GM19455 (cell line): ENCODE results near the gene KRTAP1-1.
"Not testable (repeated sequence)": the region's sequence is repeated elsewhere in the genome, so short reads cannot be mapped to it uniquely, and the experiment has no call there.

Source experiments
- ATAC-seq: cut with Tn5 transposase; IDR thresholded peaks from one replicate; pipeline ENCODE4 v1.9.1; 2021; ENCODE audit not compliant: unreplicated experiment

The KRTAP1-1 gene, protein sequence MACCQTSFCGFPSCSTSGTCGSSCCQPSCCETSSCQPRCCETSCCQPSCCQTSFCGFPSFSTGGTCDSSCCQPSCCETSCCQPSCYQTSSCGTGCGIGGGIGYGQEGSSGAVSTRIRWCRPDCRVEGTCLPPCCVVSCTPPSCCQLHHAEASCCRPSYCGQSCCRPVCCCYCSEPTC

DNA sequence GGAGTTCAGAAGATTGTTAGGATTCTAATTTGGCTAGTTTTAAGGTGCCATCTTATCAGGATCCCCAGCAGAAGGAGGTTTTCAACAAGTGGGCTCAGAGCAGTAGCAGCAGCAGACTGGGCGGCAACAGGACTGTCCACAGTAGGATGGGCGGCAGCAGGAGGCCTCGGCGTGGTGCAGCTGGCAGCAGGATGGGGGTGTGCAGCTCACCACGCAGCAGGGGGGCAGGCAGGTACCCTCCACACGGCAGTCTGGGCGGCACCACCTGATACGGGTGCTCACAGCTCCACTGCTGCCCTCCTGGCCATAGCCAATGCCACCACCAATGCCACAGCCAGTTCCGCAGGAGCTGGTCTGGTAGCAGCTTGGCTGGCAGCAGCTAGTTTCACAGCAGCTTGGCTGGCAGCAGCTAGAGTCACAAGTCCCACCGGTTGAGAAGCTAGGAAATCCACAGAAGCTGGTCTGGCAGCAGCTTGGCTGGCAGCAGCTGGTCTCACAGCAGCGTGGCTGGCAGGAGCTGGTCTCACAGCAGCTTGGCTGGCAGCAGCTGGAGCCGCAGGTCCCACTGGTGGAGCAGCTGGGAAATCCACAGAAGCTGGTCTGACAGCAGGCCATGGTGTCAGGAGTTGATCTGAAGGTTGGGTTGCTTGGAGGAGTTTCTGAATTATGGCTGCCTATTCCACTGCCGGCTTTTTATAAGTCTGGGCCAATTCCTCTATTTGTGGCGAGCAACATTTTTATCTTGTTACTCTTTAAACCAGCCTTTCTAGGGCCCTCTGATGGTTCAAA lies at the start of gene KRTAP1-1:
TSS of gene KRTAP1-1 (minus strand) at position 668 of the 789 bp plus-strand sequence. CDS start at position 615, 53 bp downstream.
- not testable (repeated sequence) for ATAC-seq

DNA sequence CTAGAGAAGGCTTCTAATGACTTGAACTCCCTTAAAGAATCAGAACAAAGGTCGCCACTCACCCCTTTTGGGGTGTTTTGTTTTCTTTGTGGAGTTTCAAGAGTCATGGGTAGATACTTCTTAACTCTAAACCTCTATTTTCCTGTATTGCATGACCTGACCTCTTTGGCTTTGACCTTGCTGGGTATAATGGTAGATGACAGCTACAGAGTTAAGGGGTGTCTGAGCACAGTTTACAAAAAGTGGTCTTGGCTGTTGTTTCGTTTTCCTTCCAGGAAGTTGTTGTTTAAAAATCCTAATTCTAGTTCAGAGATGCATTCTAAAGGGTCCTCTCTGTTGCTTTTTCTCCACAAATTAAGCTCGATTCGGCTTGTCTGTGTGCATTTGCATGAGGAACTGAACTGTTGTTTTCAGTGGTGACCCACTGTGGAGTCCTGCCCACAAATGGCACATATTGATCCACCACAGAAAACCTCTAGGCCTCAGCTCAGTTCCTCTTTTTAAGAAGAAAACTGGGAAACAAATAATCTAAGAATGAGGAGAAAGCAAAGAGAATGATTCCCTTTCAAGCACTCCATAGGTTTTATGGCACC lies 47.6 kb upstream of the KRTAP1-1 start:
- ATAC-seq = not testable (repeated sequence)

DNA sequence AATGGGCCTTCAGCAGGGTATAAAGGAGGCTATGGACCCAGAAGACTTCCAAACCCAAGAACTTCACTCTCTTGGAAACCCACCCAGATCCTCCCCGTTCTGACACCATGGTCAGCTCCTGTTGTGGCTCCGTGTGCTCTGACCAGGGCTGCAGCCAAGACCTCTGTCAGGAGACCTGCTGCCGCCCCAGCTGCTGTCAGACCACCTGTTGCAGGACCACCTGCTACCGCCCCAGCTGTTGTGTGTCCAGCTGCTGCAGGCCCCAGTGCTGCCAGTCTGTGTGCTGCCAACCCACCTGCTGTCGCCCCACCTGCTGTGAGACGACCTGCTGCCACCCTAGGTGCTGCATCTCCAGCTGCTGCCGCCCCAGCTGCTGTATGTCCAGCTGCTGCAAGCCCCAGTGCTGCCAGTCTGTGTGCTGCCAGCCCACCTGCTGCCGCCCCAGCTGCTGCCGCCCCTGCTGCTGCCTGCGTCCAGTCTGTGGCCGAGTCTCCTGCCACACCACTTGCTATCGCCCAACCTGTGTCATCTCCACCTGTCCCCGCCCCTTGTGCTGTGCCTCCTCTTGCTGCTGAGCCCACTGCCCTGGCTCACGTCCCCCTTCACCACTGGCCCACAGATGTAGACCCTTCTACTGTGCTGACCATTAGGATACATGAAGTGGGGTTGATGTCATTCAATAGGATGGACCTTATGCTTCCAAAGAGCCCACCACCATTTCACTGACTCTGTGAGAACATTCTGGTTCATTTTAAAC lies 43.0 kb upstream of the KRTAP1-1 start, which contains the start of gene KRTAP4-7:
TSS of gene KRTAP4-7 (plus strand) at position 51 of the 757 bp plus-strand sequence. CDS start at position 108, 57 bp downstream.
- not testable (repeated sequence) for ATAC-seq

DNA sequence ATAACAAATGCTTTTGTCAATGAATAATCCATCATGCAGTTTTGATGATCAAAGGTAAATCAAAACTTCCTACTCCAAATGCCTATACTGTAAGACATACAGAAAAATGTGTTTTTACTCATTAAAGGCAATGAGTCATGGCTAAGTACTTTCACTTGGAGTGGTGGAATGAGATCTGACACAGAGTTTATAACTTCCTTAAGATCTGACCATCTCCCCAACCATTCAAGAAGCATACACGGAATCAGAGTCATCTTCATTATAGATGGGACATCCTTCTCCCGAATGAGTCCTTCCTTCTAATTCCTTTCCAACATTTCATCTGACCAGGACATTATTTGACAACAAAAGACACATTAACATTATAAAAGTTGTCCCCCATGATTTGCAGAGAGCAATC lies 42.2 kb upstream of the KRTAP1-1 start:
- ATAC-seq = not testable (repeated sequence)

DNA sequence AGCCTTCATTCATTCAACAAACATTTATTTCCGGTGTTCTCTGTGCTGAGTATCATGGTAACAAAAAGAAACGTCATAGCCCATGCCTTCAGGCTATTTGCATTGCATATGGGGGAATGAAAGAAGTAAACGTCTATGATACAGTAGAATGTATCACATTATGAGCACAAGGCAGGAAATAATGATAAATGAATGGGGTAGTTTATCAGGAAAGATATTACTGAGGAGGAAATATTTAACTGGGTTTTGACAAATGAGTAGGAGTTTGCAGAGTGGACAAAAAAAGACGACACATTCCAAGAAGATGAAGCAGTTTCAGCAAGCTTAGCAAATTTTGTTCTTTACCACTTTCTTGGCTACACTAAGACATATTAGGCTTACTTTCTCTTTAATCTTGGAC lies 41.4 kb upstream of the KRTAP1-1 start:
- no peak for ATAC-seq

DNA sequence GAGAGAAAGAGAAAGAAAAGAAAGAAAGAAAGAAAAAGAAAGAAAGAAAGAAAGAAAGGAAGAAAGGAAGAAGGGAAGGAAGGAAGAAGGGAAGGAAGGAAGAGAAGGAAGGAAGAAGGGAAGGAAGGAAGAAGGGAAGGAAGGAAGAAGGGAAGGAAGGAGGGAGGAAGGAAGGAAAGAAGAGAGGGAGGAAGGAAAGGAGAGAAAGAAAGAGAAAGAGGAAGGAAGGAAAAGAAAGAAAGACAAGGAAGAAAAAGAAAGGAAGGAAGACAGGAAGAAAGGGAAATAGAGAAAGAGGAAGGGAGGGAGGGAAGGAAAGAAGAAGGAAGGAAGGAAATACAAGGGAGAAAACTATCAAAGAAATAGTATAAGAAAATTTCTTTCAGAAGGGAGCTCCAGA lies 35.5 kb upstream of the KRTAP1-1 start:
- no peak for ATAC-seq

DNA sequence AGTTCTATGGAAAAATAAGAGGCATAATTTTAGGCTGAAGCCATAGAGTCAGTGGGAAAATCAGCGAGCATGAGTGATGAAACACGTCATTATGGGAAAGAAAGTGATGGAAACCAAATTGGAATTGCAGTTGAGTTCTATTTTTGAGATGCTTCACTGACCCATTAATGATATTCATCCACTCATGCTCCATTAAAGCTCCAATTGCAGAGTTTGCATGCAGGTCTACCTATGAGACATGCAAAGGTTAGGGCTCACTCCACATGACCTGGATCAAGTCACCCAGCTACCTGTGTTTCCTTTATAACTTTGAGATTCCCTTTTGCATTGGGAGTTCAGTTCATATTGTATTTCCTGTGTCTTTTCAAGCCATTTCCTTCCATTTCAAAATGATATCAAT lies 32.4 kb upstream of the KRTAP1-1 start:
- ATAC-seq = no peak

DNA sequence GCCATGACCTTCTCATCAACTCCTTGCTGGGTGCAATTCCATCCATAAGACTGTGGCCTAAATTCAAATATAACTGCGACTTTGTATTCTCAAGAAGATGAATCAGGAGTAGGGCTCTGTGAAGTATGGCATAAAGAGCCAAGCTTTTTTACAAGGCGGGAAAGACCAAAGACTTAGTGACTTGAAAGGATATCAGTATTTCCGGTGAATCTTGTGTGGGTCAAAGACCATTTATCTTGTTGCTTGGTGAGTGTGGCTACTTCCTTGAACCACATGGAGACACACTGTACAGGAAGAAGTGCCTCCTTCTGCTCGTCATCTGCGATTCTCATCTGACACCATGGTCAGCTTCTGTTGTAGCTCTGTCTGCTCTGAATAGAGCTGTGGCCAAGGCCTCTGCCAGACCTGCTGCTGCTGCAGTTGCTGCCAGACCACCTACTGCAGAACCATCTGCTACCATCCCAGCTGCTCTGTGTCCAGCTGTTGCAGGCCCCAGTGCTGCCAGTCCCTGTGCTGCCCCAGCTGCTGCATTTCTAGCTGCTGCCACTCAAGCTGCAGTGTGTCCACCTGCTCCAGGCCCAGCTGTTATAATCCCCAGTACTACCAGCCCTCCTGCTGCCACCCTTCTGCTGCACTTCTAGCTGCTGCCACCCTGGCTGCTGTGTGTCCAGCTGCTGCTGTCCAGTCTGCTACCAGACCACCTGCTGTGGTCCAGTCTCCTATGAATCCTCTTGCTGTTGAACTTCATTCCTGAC lies 30.5 kb upstream of the KRTAP1-1 start:
- no peak for ATAC-seq

DNA sequence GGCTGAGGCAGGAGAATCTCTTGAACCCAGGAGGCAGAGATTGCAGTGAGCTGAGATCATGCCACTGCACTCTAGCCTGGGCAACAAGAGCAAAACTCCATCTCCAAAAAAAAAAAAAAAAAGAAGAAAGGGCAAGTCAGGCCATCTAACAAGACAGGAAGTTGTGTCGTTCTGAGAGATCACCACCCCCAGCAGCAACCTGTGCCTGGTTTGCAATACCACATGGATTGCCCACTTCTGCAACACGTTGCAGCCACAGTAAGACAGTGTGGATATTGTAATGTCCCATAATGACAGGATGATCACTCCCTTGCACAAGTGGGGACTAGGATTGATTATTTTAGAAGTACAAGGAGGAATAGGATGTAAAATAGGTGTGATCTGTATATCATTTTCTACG lies 27.8 kb upstream of the KRTAP1-1 start:
- no peak for ATAC-seq

DNA sequence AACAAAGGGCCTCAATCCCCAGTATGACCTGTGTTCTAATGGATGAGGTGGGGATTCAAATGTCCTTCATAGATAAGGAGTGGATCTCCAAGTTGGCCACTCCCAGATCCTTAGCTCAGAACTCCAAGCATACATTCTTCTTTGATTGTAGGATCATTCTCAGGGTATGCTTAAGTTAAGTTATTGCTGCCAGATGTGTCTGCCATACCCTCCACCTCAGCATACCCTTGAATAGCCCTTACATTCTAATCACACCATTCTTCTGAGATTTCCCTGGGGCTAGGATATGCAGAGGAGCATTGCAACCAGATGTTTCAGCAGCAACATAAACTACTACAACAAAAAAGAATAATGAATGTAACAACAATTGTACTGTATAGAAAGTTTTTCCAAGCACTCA lies 26.0 kb upstream of the KRTAP1-1 start:
- ATAC-seq = no peak

DNA sequence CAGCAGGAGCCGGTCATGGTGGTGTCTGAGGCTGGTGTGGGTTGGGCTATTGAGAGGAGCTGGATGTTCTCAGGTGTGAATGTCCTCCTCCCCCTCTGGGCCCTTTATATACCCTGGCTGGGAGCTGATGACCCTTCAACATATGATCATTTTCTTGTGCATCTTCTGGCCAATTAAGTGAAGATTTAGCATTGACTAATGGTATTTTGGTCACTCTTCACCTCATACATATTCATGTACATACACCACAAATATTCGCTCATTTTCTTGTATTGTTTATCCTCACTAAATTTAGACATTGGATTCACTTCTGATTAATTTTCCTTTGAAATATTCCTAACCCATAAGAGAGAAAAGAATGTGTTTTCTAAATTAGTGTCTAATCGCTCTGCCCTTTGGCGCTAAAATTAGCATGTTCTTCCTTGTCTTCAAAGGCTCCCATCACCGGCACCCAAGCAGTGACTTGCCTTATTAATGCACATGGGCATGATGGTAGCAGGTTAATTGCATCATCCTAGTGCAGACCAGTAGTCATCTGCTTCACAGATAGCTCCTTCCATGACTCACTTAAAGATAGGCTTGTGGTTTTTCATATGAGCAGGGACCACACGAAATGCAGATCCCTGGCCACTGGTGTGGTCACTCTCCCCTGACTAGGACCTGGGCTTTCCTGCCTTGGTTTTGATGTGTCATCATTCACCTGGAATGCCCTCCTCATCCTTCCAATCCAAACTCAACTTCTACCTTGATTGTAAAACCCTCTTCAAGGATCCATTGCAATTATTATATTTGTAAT lies 24.8 kb upstream of the KRTAP1-1 start, which contains the start of gene KRTAP2-4:
TSS of gene KRTAP2-4 (minus strand) at position 51 of the 796 bp plus-strand sequence. CDS start at position 17, 34 bp downstream.
- ATAC-seq = no peak

DNA sequence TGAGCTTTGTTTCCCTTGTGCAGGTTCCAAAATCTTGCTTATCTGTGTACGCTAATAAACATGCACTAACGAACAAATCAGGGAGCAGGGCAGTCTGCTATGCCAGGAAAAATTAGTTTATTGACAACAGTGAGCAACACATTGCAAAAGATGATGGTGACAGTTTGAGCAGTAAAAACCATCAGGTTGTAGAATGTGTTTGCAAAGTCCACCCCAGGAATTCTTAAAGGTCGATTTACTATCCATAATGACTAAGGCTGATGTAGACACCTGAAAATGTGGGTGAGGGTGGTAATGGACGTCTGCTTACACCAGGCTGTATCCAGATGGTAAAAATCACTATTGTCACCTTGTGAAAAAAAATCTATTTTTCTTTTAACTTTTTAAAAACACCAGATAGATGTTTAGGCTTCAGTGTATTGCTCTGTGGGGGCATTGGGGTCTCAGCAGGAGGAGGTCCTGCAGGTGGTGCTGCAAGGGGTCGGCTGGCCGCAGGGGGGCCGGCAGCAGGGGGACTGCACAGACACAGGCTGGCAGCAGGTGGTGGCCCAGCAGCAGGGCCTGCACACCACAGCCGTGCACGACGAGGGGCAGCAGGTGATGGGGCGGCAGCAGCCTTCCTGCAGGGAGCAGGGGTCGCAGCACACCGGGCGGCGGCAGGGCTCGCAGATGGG lies 23.9 kb upstream of the KRTAP1-1 start:
- ATAC-seq = not testable (repeated sequence)

DNA sequence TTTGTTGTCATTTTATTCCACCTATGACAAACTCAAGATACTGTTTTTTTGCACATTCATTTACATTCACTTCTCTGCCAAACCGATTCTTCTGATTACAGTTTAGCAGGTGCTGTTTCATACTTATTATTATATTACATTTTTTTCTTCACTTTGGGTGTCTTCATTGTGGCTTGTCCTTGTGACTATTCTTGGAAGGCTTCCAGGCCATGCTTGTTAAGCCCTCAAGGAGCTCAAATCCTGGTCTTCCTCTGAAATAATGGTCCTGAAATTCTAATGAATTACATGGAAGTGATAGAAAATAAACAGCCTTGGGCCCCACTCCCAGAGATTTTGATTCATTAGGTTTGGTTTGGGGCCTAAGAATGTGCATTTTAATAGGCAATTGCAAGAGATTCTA lies 23.1 kb upstream of the KRTAP1-1 start:
- ATAC-seq = no peak

DNA sequence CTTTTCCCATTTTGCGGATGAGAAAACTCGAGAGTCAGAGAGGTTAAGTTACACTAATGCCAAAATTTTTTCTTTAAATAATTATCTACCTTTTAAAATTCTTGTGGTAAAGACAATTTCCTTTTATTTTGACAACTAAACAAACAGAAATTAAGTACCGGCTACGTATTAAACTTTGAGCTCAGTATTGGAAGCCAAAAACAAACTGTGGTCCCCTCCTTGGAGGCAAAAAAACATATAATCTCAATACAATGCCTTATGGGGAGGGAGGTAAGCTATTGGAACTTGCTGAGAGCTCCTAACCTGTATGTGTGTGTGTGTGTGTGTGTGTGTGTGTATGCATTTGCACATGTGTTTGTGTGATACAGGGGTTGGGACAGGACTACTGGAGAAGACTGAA lies 22.2 kb upstream of the KRTAP1-1 start:
- no peak for ATAC-seq

DNA sequence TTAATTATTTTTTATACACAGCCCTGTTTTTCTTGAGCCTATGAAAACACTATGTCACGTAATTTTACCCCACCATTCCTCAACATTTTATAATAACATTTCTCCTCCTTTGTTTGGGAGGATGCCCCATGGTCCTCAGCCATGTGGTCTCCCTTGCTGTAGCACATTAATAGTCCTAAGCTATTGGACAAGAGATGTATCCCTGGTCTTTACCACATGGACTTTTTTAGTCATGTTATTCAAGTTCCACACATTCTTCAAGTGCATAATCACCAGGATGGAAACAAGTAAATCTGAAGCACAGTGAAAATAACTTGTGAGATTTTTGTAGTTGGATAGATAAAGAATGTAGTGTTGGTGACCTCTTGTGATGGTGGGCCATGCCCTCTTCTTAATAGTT lies 20.7 kb upstream of the KRTAP1-1 start:
- no peak for ATAC-seq

DNA sequence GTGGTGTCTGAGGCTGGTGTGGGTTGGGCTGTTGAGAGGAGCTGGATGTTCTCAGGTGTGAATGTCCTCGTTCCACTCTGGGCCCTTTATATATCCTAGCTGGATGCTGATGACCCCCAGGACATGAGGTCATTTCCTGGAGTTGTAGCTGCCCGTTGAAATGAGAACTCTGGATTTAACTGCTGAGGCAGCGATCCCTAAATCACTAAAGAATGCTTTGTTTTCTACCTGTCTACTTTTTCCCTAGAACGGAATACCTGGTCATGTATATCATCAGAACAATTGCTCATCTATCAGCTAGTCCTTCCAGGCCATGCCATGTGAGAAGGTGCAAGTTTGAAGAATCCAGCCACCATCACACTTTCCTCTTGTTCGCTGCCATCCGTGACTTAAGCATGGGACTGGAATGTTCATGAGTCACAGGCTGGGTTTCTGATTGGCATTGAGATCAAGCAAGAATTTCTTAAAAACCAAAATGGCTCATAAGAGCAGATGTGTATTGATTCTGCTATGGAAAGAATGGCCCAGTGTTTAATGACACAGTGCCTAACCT lies 18.9 kb upstream of the KRTAP1-1 start, which contains the start of gene KRTAP2-3:
TSS of gene KRTAP2-3 (minus strand) at position 63 of the 553 bp plus-strand sequence. CDS start 64 bp downstream, outside the sequence.
- ATAC-seq = no peak

DNA sequence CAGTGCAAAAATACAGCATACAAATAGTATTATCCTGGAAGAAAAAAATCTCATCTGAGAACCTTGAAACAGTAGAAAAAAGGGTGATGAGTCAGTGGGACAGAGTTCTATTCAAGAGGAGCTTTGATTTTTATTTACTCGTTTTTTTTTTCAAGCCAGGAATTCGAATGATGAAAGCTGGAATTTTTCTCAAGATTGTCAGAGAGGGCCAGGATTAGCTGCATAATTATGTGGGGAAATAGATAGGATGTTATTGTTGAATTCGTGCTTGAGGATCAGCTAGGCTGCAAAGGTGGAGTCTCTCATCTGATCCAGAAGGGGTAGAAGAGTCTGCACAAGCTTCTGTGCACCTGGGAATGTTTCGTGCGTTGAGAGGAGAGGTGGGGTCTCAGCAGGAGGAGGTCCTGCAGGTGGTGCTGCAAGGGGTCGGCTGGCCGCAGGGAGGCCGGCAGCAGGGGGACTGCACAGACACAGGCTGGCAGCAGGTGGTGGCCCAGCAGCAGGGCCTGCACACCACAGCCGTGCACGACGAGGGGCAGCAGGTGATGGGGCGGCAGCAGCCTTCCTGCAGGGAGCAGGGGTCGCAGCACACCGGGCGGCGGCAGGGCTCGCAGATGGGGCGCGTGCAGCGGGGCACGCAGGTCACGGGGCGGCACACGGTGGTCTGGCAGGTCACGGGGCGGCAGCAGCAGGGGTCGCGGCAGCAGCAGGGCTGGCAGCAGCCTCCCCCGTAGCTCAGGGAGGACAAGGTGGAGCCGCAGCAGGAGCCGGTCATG lies 18.2 kb upstream of the KRTAP1-1 start:
- not testable (repeated sequence) for ATAC-seq

DNA sequence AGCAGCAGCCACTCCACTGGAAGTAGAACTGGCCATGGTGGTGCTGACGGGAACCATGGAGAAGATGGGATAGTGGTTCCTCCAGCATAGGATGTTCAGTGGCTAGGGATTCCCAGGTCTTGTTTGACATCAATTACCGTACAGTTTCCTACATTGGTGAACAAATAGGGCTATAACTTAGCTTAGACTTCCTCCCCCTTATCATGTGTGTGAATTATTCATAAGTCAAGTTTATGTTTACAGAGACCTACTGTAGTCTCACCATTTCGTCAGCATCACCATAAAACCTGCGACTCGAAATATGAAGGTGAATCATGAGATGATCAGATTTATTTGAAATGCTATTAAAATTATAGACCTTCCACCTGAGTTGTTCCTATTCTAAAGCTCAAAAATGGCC lies 17.5 kb upstream of the KRTAP1-1 start:
- no peak for ATAC-seq
